ENCODE data around the gene THSD1. TPM values are rescaled to one million over a fixed set of nuclear protein-coding genes. Genes with fewer than 3 reads are reported as not detected.

Gene THSD1
- total and polyA plus RNA-seq, 12 donors = 3.8 to 9.3 (median 6.7) TPM

GRCh38 chr13:52450012-52450792, 44.2 kb upstream of the THSD1 start, which contains the start of gene VPS36:
Gene VPS36, minus strand, starts transcription at chr13:52450634. Its CDS starts 40 bp downstream, at chr13:52450594.
- Histone ChIP-seq H3K27me3 (no peaks in the 10 kb centered on the region), H3K4me1 (peaks cover 0 to 44% (median 26%) of the 10 kb centered on the region in 9 donors), H3K27ac (peak within 1 kb of the TSS; percentile 89 to 99 (median 97)), H3K4me3 (peak within 1 kb of the TSS; percentile 62 to 88 (median 80)), H3K9me3 (no peaks in the 10 kb centered on the region), H3K36me3 (peaks cover 0 to 20% (median 4%) of the 10 kb centered on the region in 9 donors)
- DNase-seq (peak; percentile 96 to 98), ATAC-seq (peak; percentile 86 to 97 (median 92))
- WGBS, 2 donors = 0 to 1% methylated on average over 99 to 105 of the region's 105 CpGs
- TF ChIP-seq CTCF (IDR thresholded peaks at IDR 0.05) = peak; percentile 99 to 100 (median 100)
- intact Hi-C loops (cut with DNase I) = loop anchor here in 7 of 10 donors (1.0 to 10.0 kb wide), 13 partner anchors 45 to 445 kb away; partner anchors contain the start of genes NEK3 (in 1 of the 7) and SUGT1 (in 1 of the 7)

- Histone ChIP-seq H3K9me3 (no peaks in the 10 kb centered on the region), H3K36me3 (peaks cover 0 to 27% (median 7%) of the 10 kb centered on the region in 9 donors), H3K27ac (peak overlapping the region; percentile 89 to 99 (median 97)), H3K27me3 (no peaks in the 10 kb centered on the region), H3K4me1 (peaks cover 0 to 41% (median 25%) of the 10 kb centered on the region in 9 donors), H3K4me3 (peak overlapping the region; percentile 62 to 88 (median 80))
- intact Hi-C loops (cut with DNase I) = loop anchor here in 8 of 10 donors (1.0 to 10.0 kb wide), 14 partner anchors 42 to 445 kb away; partner anchors contain the start of genes NEK3 (in 1 of the 8), SUGT1 (in 1 of the 8) and THSD1 (in 1 of the 8)
- DNase-seq (no peak), ATAC-seq (peak in 1 of 8 donors; percentile 1)
- no peak for TF ChIP-seq CTCF (IDR thresholded peaks at IDR 0.05)
- WGBS, 2 donors = 1 to 4% methylated on average over 10 of the region's 10 CpGs
Measured at GRCh38 chr13:52449331-52450011, 43.5 kb upstream of the THSD1 start.

- Histone ChIP-seq H3K4me3 (peak overlapping the region in 4 of 10 donors; percentile 12 to 82 (median 80)), H3K27ac (peak overlapping the region in 5 of 10 donors; percentile 96 to 99 (median 99)), H3K9me3 (no peaks in the 10 kb centered on the region), H3K27me3 (no peaks in the 10 kb centered on the region), H3K36me3 (peaks cover 0 to 42% (median 7%) of the 10 kb centered on the region in 9 donors), H3K4me1 (peaks cover 0 to 44% (median 25%) of the 10 kb centered on the region in 9 donors)
- TF ChIP-seq CTCF (IDR thresholded peaks at IDR 0.05) = no peak
- intact Hi-C loops (cut with DNase I) = loop anchor here in 1 of 10 donors (5.0 kb wide), 2 partner anchors 41 to 101 kb away; partner anchors contain the start of gene THSD1
- DNase-seq = no peak
- WGBS, 2 donors = 67 to 76% methylated on average over 5 of the region's 5 CpGs
- ATAC-seq = no peak
Measured at GRCh38 chr13:52447815-52448552, 42.0 kb upstream of the THSD1 start.
